ENCODE results near the gene ARHGEF6. TPM values are rescaled to one million over a fixed set of nuclear protein-coding genes. Genes with fewer than 3 reads are reported as not detected.

Gene ARHGEF6
- total RNA-seq, 2 experiments from 2014 or later: 50.8 to 64.5 TPM

DNA sequence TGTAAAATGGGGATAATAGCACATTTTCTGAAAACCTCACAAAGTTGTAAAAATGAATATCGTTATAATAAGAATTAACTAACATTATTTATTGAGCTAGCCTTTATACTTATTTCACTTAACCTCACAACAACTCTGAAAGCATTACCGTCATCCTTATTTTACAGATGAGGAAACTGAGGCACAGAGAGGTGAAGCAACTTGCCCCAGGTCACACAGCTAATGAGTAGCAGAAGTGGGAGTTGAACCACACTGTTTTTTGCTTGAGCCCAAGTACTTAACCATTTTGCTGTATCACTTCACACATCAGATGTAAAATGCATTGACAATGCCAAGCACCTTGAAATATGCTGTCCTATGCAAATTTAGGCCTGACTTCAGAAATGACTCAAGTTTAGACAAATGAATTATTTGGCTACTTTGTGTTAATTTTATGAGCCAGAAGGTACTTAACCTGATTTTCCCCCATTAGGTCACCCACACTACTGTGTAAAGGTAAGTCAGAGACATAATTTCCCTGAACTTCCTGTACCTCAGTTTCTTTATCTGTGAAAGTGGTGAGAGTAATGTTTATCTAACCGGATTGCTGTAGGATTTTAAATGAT, 109.6 kb downstream of the ARHGEF6 start:
- Histone ChIP-seq H3K4me3 (ENCODE audit: low read depth, low read length, poor library complexity, severe bottlenecking) (no peak overlapping the region), H3K4me1 (ENCODE audit: insufficient read depth, low read length, poor library complexity, severe bottlenecking) (peaks cover 7% of the 10 kb centered on the region), H2AFZ (ENCODE audit: low read length) (no peak overlapping the region), H3K36me3 (ENCODE audit: insufficient read depth, low read length) (peaks cover 71% of the 10 kb centered on the region), H3K27ac (ENCODE audit: low read depth, low read length, poor library complexity, severe bottlenecking) (no peak overlapping the region), H3K9me3 (ENCODE audit: low read length) (no peaks in the 10 kb centered on the region), H4K20me1 (ENCODE audit: insufficient read depth, low read length) (no peaks in the 10 kb centered on the region), H3K9me2 (ENCODE audit: insufficient read depth, low read length) (no peaks in the 10 kb centered on the region), H3K79me2 (ENCODE audit: insufficient read depth, low read depth, low read length) (no peaks in the 10 kb centered on the region), H3K4me2 (ENCODE audit: low read length) (no peak overlapping the region)
- CTCF ChIA-PET (ENCODE audit: unreplicated experiment): no interaction called here
- TF ChIP-seq, protein P1, sequence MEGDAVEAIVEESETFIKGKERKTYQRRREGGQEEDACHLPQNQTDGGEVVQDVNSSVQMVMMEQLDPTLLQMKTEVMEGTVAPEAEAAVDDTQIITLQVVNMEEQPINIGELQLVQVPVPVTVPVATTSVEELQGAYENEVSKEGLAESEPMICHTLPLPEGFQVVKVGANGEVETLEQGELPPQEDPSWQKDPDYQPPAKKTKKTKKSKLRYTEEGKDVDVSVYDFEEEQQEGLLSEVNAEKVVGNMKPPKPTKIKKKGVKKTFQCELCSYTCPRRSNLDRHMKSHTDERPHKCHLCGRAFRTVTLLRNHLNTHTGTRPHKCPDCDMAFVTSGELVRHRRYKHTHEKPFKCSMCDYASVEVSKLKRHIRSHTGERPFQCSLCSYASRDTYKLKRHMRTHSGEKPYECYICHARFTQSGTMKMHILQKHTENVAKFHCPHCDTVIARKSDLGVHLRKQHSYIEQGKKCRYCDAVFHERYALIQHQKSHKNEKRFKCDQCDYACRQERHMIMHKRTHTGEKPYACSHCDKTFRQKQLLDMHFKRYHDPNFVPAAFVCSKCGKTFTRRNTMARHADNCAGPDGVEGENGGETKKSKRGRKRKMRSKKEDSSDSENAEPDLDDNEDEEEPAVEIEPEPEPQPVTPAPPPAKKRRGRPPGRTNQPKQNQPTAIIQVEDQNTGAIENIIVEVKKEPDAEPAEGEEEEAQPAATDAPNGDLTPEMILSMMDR (conservative IDR thresholded peaks at IDR 0.05; ENCODE audit: low read length): no peak
- intact Hi-C loops (cut with micrococcal nuclease; ENCODE audit: unreplicated experiment): no loop called here
- BruUV-seq (replicated peaks): no TSS peak
- POLR2A ChIA-PET: no interaction called here
- no peak for DNase-seq (ENCODE audit: low spot score)

DNA sequence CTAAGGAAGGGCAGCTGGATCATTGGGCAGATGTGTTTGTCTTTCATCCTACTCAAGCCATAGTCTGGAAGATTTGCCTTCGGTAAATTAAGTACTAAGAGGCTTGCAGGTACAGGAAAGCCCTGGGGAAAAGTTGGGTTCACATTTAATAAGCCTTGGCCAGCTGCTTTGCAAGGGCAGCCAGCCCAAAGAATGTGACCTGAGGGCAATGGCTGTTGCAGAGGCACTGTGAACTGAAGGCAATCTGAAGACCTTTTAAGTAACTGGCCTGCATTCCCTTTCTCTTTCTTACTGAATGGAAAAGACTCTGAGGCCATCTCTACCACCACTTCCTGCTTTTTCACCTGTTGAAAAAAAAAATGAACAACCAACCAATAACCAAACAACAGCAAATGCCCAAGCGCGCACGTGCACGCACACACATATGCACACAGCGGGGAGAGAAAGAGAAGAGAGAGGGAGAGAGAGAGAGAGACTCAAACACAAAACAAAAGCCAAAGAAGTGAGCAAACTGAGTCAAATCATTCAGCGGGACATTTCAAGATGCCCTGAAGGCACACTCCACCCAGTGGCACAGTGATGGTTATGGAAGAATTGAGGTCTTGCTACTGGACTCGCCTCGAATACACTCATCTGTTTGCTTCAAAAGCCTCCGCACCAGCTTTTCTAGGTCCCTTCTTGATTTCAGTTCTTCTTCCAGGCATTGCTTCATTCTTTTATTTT, 113.1 kb downstream of the ARHGEF6 start:
- no peak for TF ChIP-seq EZH2phosphoT487 (IDR thresholded peaks at IDR 0.05; ENCODE audit: borderline replicate concordance, low read depth, low read length)
- TF ChIP-seq, protein P1 (conservative IDR thresholded peaks at IDR 0.05; ENCODE audit: low read length): no peak
- POLR2A ChIA-PET: interaction anchor here (0.5 kb wide), 1 partner anchor 7 kb away, joined by 3 read pairs; no protein-coding TSS in a partner anchor
- Histone ChIP-seq H3K4me2 (ENCODE audit: low read length) (no peak overlapping the region), H2AFZ (ENCODE audit: low read length) (no peak overlapping the region), H3K9me2 (ENCODE audit: insufficient read depth, low read length) (no peaks in the 10 kb centered on the region), H4K20me1 (ENCODE audit: insufficient read depth, low read length) (no peaks in the 10 kb centered on the region), H3K4me3 (ENCODE audit: low read depth, low read length, poor library complexity, severe bottlenecking) (no peak overlapping the region), H3K36me3 (ENCODE audit: insufficient read depth, low read length) (peaks cover 82% of the 10 kb centered on the region), H3K4me1 (ENCODE audit: insufficient read depth, low read length, poor library complexity, severe bottlenecking) (peaks cover 18% of the 10 kb centered on the region), H3K27ac (ENCODE audit: low read depth, low read length, poor library complexity, severe bottlenecking) (no peak overlapping the region), H3K79me2 (ENCODE audit: insufficient read depth, low read depth, low read length) (no peaks in the 10 kb centered on the region), H3K9me3 (ENCODE audit: low read length) (peaks cover 15% of the 10 kb centered on the region; the same call in 1 of the 2 replicates)
- BruUV-seq (replicated peaks): no TSS peak
- intact Hi-C loops (cut with micrococcal nuclease; ENCODE audit: unreplicated experiment): no loop called here
- CTCF ChIA-PET (ENCODE audit: unreplicated experiment): no interaction called here
- no peak for DNase-seq (ENCODE audit: low spot score)

DNA sequence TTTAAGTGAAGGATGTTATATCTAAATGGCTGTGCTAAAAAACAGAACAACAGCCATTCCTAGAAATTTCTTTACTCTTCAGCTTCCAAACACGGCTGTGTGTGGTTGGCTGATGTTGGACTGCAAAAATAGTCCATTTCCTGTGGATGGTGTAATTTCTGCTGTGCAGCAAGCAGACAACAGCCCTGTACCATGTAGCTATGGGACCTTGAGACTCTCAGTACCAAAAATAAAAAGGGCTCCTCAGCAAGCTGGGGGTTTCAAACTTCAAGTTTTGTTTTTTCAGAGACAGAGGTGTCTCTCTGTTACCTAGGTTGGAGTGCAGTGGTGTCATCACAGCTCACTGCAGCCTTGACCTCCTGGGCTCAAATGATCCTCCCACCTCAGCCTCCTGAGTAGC, 114.6 kb downstream of the ARHGEF6 start:
- Histone ChIP-seq H4K20me1 (ENCODE audit: insufficient read depth, low read length) (no peaks in the 10 kb centered on the region), H3K4me3 (ENCODE audit: low read depth, low read length, poor library complexity, severe bottlenecking) (no peak overlapping the region), H2AFZ (ENCODE audit: low read length) (no peak overlapping the region), H3K27ac (ENCODE audit: low read depth, low read length, poor library complexity, severe bottlenecking) (peak overlapping the region; percentile 47), H3K79me2 (ENCODE audit: insufficient read depth, low read depth, low read length) (no peaks in the 10 kb centered on the region), H3K4me2 (ENCODE audit: low read length) (peak overlapping the region; percentile 46; the same call in 1 of the 2 replicates), H3K9me3 (ENCODE audit: low read length) (peaks cover 15% of the 10 kb centered on the region; the same call in 1 of the 2 replicates), H3K4me1 (ENCODE audit: insufficient read depth, low read length, poor library complexity, severe bottlenecking) (peaks cover 18% of the 10 kb centered on the region), H3K9me2 (ENCODE audit: insufficient read depth, low read length) (no peaks in the 10 kb centered on the region), H3K36me3 (ENCODE audit: insufficient read depth, low read length) (peaks cover 72% of the 10 kb centered on the region)
- TF ChIP-seq, protein P1 (conservative IDR thresholded peaks at IDR 0.05; ENCODE audit: low read length): no peak
- no peak for TF ChIP-seq EZH2phosphoT487 (IDR thresholded peaks at IDR 0.05; ENCODE audit: borderline replicate concordance, low read depth, low read length)
- POLR2A ChIA-PET: no interaction called here
- CTCF ChIA-PET (ENCODE audit: unreplicated experiment): no interaction called here
- BruUV-seq (replicated peaks): no TSS peak
- peak; percentile 10 for DNase-seq (ENCODE audit: low spot score)
- intact Hi-C loops (cut with micrococcal nuclease; ENCODE audit: unreplicated experiment): no loop called here
